ENCODE measurements around the gene DLL4.
A peak's percentile ranks its signal among the peaks of the same experiment; 100 is the strongest.

Gene DLL4

DNA sequence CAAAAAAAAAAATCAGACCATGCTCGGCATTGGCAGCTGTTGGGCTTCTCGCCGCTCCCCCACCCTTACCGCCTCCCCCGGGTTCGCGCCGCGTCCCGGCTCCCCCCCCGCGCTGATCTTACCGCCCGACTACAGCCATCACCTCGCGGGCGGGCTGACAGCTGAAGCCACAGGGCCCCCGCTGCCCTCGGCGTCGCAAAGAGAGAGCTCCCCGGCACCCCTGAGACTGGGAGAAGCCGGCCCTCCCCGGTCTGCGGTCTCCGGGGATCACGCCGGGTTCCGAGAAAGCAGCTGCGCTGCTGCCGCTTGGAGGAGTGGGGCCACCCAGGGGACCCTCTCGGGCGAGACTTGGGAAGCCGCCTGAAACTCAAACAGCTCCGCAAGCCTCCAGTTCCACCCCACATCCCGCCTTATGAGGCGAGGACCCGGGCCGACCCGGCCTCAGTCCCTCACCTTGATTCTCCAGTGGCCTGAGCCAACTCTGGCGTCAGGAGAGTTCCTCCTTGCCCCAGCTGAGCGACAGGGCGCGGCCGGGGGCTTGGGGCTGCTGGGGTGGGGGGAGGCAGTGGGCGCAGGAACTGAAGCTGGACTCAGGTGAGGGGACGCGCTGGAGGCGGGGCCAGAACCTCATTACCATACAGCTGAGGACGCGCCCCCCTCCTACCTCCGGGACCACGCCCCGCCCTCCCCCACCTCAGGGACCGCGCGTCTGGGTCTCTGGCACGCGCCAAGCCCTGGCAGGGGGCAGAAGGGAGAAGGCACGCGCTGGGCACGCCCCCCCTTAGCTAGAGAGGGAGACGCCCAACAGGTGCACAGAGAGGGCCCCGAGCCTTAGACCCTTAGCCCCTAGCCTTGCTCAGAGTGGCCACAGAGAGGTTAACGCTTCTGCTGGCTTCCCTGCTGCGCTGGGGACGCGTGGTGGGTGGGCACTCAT lies 1.0 kb upstream of the DLL4 start:
- DNase-seq, result peak; percentile 33

GRCh38 chr15:40929660-40930429 lies 705 bp downstream of the DLL4 start:
- DNase-seq, result peak; percentile 34

DNA sequence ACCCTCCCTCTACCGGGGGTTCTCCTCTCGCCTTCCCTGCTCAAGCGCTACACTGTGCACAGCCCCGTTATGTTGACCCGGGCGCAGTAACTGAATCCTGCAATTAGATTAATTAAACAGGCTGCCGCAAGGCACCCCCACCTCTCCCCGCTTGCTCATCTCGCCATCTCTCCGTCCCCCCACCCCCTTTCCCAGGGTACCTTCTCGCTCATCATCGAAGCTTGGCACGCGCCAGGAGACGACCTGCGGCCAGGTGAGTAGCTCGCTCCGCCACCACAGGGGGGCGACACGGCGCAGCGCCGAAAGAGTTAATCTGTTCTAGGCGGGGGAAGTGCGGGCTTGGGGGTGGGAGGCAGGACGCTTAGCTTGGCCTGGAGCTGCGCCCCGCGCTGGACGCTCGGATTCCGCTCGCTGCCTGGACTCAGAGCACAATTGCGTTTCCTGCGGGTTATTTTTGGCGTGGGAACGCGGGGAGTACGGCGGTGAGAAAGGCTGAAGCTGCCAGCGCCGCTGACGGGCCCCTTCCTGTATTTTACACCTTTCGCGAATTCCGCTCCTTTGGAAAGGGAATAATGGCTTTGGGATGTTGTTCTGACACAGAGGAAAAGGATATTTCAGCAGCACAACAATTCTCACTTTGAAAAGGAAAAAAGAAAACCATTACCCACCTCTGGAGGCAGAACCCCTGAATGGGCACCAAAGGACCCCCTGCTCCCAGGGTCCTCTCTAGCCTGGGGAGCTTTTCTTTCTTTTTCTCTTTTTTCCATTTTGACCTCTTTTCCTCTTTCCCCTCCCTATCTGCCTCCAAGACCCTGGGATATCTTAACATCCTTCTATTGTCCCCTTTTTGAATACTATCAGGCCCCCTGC lies 1.5 kb downstream of the DLL4 start:
- DNase-seq, result peak; percentile 71

GRCh38 chr15:40931300-40932142 lies 2.4 kb downstream of the DLL4 start:
- DNase-seq, result no peak

- no peak for DNase-seq
These were observed 3.0 kb downstream of the DLL4 start for GRCh38 chr15:40932156-40932555.

DNA sequence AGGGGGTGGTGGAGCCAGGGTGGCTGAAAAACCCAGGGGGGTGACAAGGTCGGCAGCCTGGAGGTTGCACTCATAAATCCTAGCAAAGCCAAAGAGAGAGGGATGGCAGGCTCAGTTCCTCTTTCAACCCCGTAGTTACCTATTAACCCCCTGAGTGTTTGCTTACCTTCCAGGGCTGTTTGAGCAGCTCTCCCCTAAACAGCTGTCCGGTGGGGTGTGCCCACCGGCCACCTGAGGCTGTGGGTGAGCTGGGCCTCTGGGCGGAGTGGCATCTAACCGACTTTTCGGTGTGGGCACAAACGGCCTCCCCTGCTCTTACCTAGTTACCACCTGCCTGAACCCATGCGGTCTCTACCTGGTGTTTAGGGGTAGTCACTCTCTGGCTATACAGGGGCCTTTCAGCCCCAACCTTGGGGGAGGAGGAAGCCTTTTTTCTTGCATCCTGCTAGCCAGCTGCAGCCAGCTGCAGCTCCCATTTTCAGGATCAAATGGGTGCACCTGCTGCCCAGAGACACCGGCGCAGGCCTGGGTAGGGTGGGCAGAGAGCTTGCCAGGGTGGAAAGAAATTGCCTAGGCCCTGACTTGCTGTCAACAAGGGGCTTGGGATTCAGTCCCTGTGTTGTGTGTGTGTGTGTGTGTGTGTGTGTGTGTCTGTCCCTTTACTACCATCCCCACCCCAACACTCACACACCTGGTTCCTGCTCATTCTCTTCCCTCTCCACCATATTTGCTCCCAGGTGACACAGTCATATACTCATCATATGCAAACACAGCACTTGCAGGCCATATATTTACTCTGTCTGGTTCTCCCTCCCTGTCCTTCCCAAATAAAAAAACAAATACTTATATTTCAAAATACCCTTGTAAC lies 3.7 kb downstream of the DLL4 start:
- DNase-seq, result no peak

- no peak for DNase-seq
These were observed 4.4 kb downstream of the DLL4 start for GRCh38 chr15:40933517-40933902.

- DNase-seq, result no peak
These were observed 5.3 kb downstream of the DLL4 start for GRCh38 chr15:40934457-40934856.

DNA sequence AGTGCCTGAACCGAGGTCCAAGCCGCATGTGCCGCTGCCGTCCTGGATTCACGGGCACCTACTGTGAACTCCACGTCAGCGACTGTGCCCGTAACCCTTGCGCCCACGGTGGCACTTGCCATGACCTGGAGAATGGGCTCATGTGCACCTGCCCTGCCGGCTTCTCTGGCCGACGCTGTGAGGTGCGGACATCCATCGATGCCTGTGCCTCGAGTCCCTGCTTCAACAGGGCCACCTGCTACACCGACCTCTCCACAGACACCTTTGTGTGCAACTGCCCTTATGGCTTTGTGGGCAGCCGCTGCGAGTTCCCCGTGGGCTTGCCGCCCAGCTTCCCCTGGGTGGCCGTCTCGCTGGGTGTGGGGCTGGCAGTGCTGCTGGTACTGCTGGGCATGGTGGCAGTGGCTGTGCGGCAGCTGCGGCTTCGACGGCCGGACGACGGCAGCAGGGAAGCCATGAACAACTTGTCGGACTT lies 7.1 kb downstream of the DLL4 start:
- DNase-seq, result no peak

- DNase-seq, result no peak
These were observed 7.8 kb downstream of the DLL4 start for GRCh38 chr15:40936709-40937666.

- no peak for DNase-seq
These were observed 8.8 kb downstream of the DLL4 start for GRCh38 chr15:40937762-40938535.

GRCh38 chr15:40938536-40938870 lies 9.4 kb downstream of the DLL4 start:
- DNase-seq, result no peak

DNA sequence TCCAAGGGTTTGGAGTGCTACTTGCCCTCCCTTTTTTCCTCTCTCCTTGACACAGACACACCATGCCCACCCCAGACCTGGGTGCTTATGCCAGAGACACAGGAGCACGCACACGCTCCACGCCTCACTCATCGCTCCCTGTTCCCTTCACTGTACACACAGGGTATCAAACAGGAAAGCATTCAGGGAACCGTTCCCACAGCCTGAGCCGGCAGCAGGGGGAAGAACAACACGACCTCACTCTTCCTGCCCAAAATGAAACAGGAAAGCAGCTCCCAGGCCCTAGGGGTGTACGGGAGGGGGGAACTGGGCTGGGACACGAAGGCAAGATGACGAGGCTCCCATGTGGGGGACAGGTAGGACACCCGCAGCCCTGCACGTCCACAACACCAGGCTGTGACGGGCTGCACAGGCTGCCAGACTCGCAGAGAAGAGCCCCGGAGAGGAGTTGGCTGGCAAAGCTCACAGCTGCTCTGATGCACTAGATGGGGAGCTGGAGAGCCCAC lies 11.2 kb downstream of the DLL4 start:
- peak; percentile 22 for DNase-seq

- no peak for DNase-seq
These were observed 12.0 kb downstream of the DLL4 start for GRCh38 chr15:40941068-40941527.

DNA sequence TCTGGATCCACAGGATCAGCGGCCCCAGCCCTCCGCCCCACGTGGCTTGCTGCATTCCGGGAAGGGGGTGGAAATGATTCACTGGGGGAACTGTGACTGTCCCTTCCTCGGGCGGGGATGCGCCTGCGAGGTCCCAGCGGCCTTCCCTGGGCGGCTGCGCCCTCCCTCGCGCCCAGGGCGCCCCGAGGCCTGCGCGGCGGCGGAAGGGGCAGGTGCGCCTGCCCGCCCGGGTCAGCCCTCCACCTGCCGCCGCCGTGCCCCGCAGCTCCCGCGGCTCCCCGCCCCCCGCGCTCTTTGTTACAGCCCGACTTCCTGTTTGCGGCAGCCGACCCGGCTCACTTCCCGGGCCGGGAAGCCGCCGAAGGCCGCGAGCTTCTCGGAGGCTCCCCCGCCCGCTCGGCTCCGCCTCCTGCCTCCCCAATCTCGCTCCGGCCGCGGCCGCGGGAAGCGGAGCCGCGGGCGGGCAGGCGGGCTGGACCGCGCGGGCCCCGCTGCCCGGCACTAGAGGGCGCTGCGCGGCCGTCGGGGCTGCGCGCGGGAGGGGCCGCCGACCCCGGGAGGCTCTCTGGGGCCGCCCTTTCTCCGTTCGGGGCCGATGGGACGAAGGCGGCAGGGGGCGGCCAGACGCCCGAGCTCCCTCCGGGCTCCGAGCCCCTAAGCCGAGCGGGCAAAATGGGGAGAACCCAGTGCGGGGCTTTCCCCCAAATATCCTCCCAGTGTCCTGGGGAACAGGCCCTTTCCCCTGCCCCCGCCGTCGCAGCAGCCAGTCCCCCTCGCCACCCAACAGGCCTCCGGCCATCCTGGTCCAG lies 12.6 kb downstream of the DLL4 start:
- DNase-seq, result peak; percentile 82

GRCh38 chr15:40942337-40942854 lies 13.3 kb downstream of the DLL4 start:
- DNase-seq, result no peak

- DNase-seq, result no peak
These were observed 13.7 kb downstream of the DLL4 start for GRCh38 chr15:40942878-40943277.

Data from stimulated activated CD4-positive, alpha-beta T cell treated with anti-CD3 and anti-CD28 coated beads, Interleukin-15, amount 100 ng/mL, for 24 hours (primary cell).